ENCODE results near the gene FOXA2. TPM values are rescaled to one million over a fixed set of nuclear protein-coding genes. Genes with fewer than 3 reads are reported as not detected.
A peak's percentile ranks its signal among the peaks of the same experiment; 100 is the strongest.

Gene FOXA2
- total RNA-seq, 1 donor from 2014 or later = not detected

GRCh38 chr20:22578221-22579118 lies 5.9 kb downstream of the FOXA2 start:
- H3K4me3 ChIP-seq (ENCODE audit: low read length in 3 of 3) = peak overlapping the region in 1 of 3 donors; percentile 22
- H3K9me3 ChIP-seq (ENCODE audit: control insufficient read depth in 3 of 3, low read length in 3 of 3) = no peaks in the 10 kb centered on the region
- H3K27me3 ChIP-seq (ENCODE audit: control insufficient read depth in 3 of 3, insufficient read depth in 3 of 3, low read length in 3 of 3) = peaks cover 87 to 93% (median 91%) of the 10 kb centered on the region in 3 donors
- no peak overlapping the region for H3K27ac ChIP-seq (ENCODE audit: low read depth, low read length)
- H3K4me1 ChIP-seq (ENCODE audit: control insufficient read depth in 3 of 3, insufficient read depth in 3 of 3, low read length in 3 of 3) = peaks cover 4 to 21% (median 12%) of the 10 kb centered on the region in 3 donors
- H3K36me3 ChIP-seq (ENCODE audit: control insufficient read depth in 3 of 3, insufficient read depth in 3 of 3, low read length in 3 of 3) = no peaks in the 10 kb centered on the region
- no peak overlapping the region for H3K9ac ChIP-seq (ENCODE audit: low read depth in 1 of 3, low read length in 3 of 3)

GRCh38 chr20:22577515-22578220 lies 6.7 kb downstream of the FOXA2 start:
- Histone ChIP-seq H3K36me3 (ENCODE audit: control insufficient read depth in 3 of 3, insufficient read depth in 3 of 3, low read length in 3 of 3) (no peaks in the 10 kb centered on the region), H3K4me1 (ENCODE audit: control insufficient read depth in 3 of 3, insufficient read depth in 3 of 3, low read length in 3 of 3) (peaks cover 0 to 15% (median 6%) of the 10 kb centered on the region in 3 donors), H3K9ac (ENCODE audit: low read depth in 1 of 3, low read length in 3 of 3) (no peak overlapping the region), H3K27me3 (ENCODE audit: control insufficient read depth in 3 of 3, insufficient read depth in 3 of 3, low read length in 3 of 3) (peaks cover 87 to 93% (median 90%) of the 10 kb centered on the region in 3 donors), H3K27ac (ENCODE audit: low read depth, low read length) (no peak overlapping the region), H3K9me3 (ENCODE audit: control insufficient read depth in 3 of 3, low read length in 3 of 3) (no peaks in the 10 kb centered on the region), H3K4me3 (ENCODE audit: low read length in 3 of 3) (no peak overlapping the region)

GRCh38 chr20:22576733-22577514 lies 7.4 kb downstream of the FOXA2 start:
- H3K4me3 ChIP-seq (ENCODE audit: low read length in 3 of 3) = no peak overlapping the region
- H3K36me3 ChIP-seq (ENCODE audit: control insufficient read depth in 3 of 3, insufficient read depth in 3 of 3, low read length in 3 of 3) = no peaks in the 10 kb centered on the region
- H3K27ac ChIP-seq (ENCODE audit: low read depth, low read length) = no peak overlapping the region
- peaks cover 0 to 15% (median 4%) of the 10 kb centered on the region in 3 donors for H3K4me1 ChIP-seq (ENCODE audit: control insufficient read depth in 3 of 3, insufficient read depth in 3 of 3, low read length in 3 of 3)
- peaks cover 86 to 93% (median 90%) of the 10 kb centered on the region in 3 donors for H3K27me3 ChIP-seq (ENCODE audit: control insufficient read depth in 3 of 3, insufficient read depth in 3 of 3, low read length in 3 of 3)
- H3K9ac ChIP-seq (ENCODE audit: low read depth in 1 of 3, low read length in 3 of 3) = no peak overlapping the region
- no peaks in the 10 kb centered on the region for H3K9me3 ChIP-seq (ENCODE audit: control insufficient read depth in 3 of 3, low read length in 3 of 3)

- Histone ChIP-seq H3K9ac (ENCODE audit: low read depth in 1 of 3, low read length in 3 of 3) (no peak overlapping the region), H3K4me3 (ENCODE audit: low read length in 3 of 3) (no peak overlapping the region), H3K4me1 (ENCODE audit: control insufficient read depth in 3 of 3, insufficient read depth in 3 of 3, low read length in 3 of 3) (peaks cover 0 to 15% (median 4%) of the 10 kb centered on the region in 3 donors), H3K27ac (ENCODE audit: low read depth, low read length) (no peak overlapping the region), H3K9me3 (ENCODE audit: control insufficient read depth in 3 of 3, low read length in 3 of 3) (no peaks in the 10 kb centered on the region), H3K36me3 (ENCODE audit: control insufficient read depth in 3 of 3, insufficient read depth in 3 of 3, low read length in 3 of 3) (no peaks in the 10 kb centered on the region), H3K27me3 (ENCODE audit: control insufficient read depth in 3 of 3, insufficient read depth in 3 of 3, low read length in 3 of 3) (peaks cover 86 to 93% (median 90%) of the 10 kb centered on the region in 3 donors)
These were observed 8.1 kb downstream of the FOXA2 start for GRCh38 chr20:22576273-22576672.

- H3K9ac ChIP-seq (ENCODE audit: low read depth in 1 of 3, low read length in 3 of 3) = no peak overlapping the region
- peaks cover 0 to 15% (median 4%) of the 10 kb centered on the region in 3 donors for H3K4me1 ChIP-seq (ENCODE audit: control insufficient read depth in 3 of 3, insufficient read depth in 3 of 3, low read length in 3 of 3)
- no peaks in the 10 kb centered on the region for H3K36me3 ChIP-seq (ENCODE audit: control insufficient read depth in 3 of 3, insufficient read depth in 3 of 3, low read length in 3 of 3)
- H3K9me3 ChIP-seq (ENCODE audit: control insufficient read depth in 3 of 3, low read length in 3 of 3) = no peaks in the 10 kb centered on the region
- H3K27ac ChIP-seq (ENCODE audit: low read depth, low read length) = no peak overlapping the region
- no peak overlapping the region for H3K4me3 ChIP-seq (ENCODE audit: low read length in 3 of 3)
- peaks cover 89 to 93% (median 90%) of the 10 kb centered on the region in 3 donors for H3K27me3 ChIP-seq (ENCODE audit: control insufficient read depth in 3 of 3, insufficient read depth in 3 of 3, low read length in 3 of 3)
These were observed 8.6 kb downstream of the FOXA2 start for GRCh38 chr20:22575737-22576136.

- peaks cover 88 to 91% (median 89%) of the 10 kb centered on the region in 3 donors for H3K27me3 ChIP-seq (ENCODE audit: control insufficient read depth in 3 of 3, insufficient read depth in 3 of 3, low read length in 3 of 3)
- H3K36me3 ChIP-seq (ENCODE audit: control insufficient read depth in 3 of 3, insufficient read depth in 3 of 3, low read length in 3 of 3) = no peaks in the 10 kb centered on the region
- H3K9me3 ChIP-seq (ENCODE audit: control insufficient read depth in 3 of 3, low read length in 3 of 3) = no peaks in the 10 kb centered on the region
- no peak overlapping the region for H3K9ac ChIP-seq (ENCODE audit: low read depth in 1 of 3, low read length in 3 of 3)
- H3K4me3 ChIP-seq (ENCODE audit: low read length in 3 of 3) = no peak overlapping the region
- no peak overlapping the region for H3K27ac ChIP-seq (ENCODE audit: low read depth, low read length)
- peaks cover 0 to 15% (median 4%) of the 10 kb centered on the region in 3 donors for H3K4me1 ChIP-seq (ENCODE audit: control insufficient read depth in 3 of 3, insufficient read depth in 3 of 3, low read length in 3 of 3)
These were observed 9.2 kb downstream of the FOXA2 start for GRCh38 chr20:22575087-22575721.

- H3K4me1 ChIP-seq (ENCODE audit: control insufficient read depth in 3 of 3, insufficient read depth in 3 of 3, low read length in 3 of 3) = peaks cover 0 to 15% (median 4%) of the 10 kb centered on the region in 3 donors
- H3K36me3 ChIP-seq (ENCODE audit: control insufficient read depth in 3 of 3, insufficient read depth in 3 of 3, low read length in 3 of 3) = no peaks in the 10 kb centered on the region
- no peaks in the 10 kb centered on the region for H3K9me3 ChIP-seq (ENCODE audit: control insufficient read depth in 3 of 3, low read length in 3 of 3)
- H3K27ac ChIP-seq (ENCODE audit: low read depth, low read length) = no peak overlapping the region
- peaks cover 87 to 90% (median 87%) of the 10 kb centered on the region in 3 donors for H3K27me3 ChIP-seq (ENCODE audit: control insufficient read depth in 3 of 3, insufficient read depth in 3 of 3, low read length in 3 of 3)
- no peak overlapping the region for H3K9ac ChIP-seq (ENCODE audit: low read depth in 1 of 3, low read length in 3 of 3)
- H3K4me3 ChIP-seq (ENCODE audit: low read length in 3 of 3) = no peak overlapping the region
These were observed 9.8 kb downstream of the FOXA2 start for GRCh38 chr20:22574545-22575086.

GRCh38 chr20:22572491-22572890 lies 11.9 kb downstream of the FOXA2 start:
- Histone ChIP-seq H3K4me1 (ENCODE audit: control insufficient read depth in 3 of 3, insufficient read depth in 3 of 3, low read length in 3 of 3) (peaks cover under 1 to 10% (median 4%) of the 10 kb centered on the region in 3 donors), H3K9me3 (ENCODE audit: control insufficient read depth in 3 of 3, low read length in 3 of 3) (no peaks in the 10 kb centered on the region), H3K4me3 (ENCODE audit: low read length in 3 of 3) (no peak overlapping the region), H3K36me3 (ENCODE audit: control insufficient read depth in 3 of 3, insufficient read depth in 3 of 3, low read length in 3 of 3) (no peaks in the 10 kb centered on the region), H3K9ac (ENCODE audit: low read depth in 1 of 3, low read length in 3 of 3) (no peak overlapping the region), H3K27me3 (ENCODE audit: control insufficient read depth in 3 of 3, insufficient read depth in 3 of 3, low read length in 3 of 3) (peaks cover 88 to 91% (median 90%) of the 10 kb centered on the region in 3 donors), H3K27ac (ENCODE audit: low read depth, low read length) (no peak overlapping the region)

GRCh38 chr20:22572023-22572422 lies 12.3 kb downstream of the FOXA2 start:
- Histone ChIP-seq H3K9ac (ENCODE audit: low read depth in 1 of 3, low read length in 3 of 3) (no peak overlapping the region), H3K9me3 (ENCODE audit: control insufficient read depth in 3 of 3, low read length in 3 of 3) (no peaks in the 10 kb centered on the region), H3K27me3 (ENCODE audit: control insufficient read depth in 3 of 3, insufficient read depth in 3 of 3, low read length in 3 of 3) (peaks cover 88 to 91% (median 90%) of the 10 kb centered on the region in 3 donors), H3K36me3 (ENCODE audit: control insufficient read depth in 3 of 3, insufficient read depth in 3 of 3, low read length in 3 of 3) (no peaks in the 10 kb centered on the region), H3K4me1 (ENCODE audit: control insufficient read depth in 3 of 3, insufficient read depth in 3 of 3, low read length in 3 of 3) (peaks cover 0 to 10% (median 4%) of the 10 kb centered on the region in 3 donors), H3K27ac (ENCODE audit: low read depth, low read length) (no peak overlapping the region), H3K4me3 (ENCODE audit: low read length in 3 of 3) (no peak overlapping the region)

All from skeletal muscle tissue (tissue), 4 donors.